ENCODE data around the gene SYT10.

DNA sequence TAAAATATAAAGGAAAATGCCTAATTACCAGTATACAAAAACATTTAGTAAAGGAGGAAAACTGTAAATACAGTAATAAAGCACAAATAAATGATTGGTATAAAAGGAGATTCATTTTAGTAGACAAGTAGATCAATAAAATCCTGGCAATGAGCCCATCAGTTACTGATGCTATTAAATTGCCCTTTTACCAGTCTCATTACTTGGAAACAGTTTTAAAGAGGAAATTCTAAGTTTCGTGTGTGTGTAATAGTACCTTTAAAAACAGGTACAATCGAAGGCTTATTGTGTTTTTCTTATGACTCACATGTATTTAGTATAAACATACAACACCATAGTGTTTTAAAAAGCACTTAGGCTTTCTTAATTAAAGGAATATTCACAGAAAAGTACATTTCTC lies 46.4 kb upstream of the SYT10 start:
- TF ChIP-seq, protein P1, sequence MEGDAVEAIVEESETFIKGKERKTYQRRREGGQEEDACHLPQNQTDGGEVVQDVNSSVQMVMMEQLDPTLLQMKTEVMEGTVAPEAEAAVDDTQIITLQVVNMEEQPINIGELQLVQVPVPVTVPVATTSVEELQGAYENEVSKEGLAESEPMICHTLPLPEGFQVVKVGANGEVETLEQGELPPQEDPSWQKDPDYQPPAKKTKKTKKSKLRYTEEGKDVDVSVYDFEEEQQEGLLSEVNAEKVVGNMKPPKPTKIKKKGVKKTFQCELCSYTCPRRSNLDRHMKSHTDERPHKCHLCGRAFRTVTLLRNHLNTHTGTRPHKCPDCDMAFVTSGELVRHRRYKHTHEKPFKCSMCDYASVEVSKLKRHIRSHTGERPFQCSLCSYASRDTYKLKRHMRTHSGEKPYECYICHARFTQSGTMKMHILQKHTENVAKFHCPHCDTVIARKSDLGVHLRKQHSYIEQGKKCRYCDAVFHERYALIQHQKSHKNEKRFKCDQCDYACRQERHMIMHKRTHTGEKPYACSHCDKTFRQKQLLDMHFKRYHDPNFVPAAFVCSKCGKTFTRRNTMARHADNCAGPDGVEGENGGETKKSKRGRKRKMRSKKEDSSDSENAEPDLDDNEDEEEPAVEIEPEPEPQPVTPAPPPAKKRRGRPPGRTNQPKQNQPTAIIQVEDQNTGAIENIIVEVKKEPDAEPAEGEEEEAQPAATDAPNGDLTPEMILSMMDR (IDR thresholded peaks at IDR 0.05) = no peak
- no peak for TF ChIP-seq POLR2A (IDR thresholded peaks at IDR 0.05)

All from upper lobe of left lung (tissue), 4 donors.